ENCODE data around the gene SMIM11.
"Not testable (repeated sequence)": the region's sequence is repeated elsewhere in the genome, so short reads cannot be mapped to it uniquely, and the experiment has no call there.

SMIM11 gene

GRCh38 chr21:34357889-34358288 is 17.4 kb upstream of the SMIM11 start:
- DNase-seq = no peak

GRCh38 chr21:34358866-34359265 is 16.4 kb upstream of the SMIM11 start:
- DNase-seq = no peak

GRCh38 chr21:34360488-34361241 is 14.6 kb upstream of the SMIM11 start:
- no peak for DNase-seq

GRCh38 chr21:34362136-34362444 is 13.2 kb upstream of the SMIM11 start:
- no peak for DNase-seq

- DNase-seq = no peak
Observed at GRCh38 chr21:34362670-34363069, 12.6 kb upstream of the SMIM11 start.

GRCh38 chr21:34363733-34364132 is 11.6 kb upstream of the SMIM11 start, which contains the start of gene KCNE2:
Gene KCNE2 (plus strand): TSS chr21:34364006. CDS start chr21:34370479, 6,473 bp downstream.
- no peak for DNase-seq

- no peak for DNase-seq
Observed at GRCh38 chr21:34364921-34365320, 10.4 kb upstream of the SMIM11 start.

- no peak for DNase-seq
Observed at GRCh38 chr21:34365809-34366208, 9.5 kb upstream of the SMIM11 start.

- no peak for DNase-seq
Observed at GRCh38 chr21:34367320-34367935, 7.9 kb upstream of the SMIM11 start.

- DNase-seq = no peak
Observed at GRCh38 chr21:34369741-34370140, 5.6 kb upstream of the SMIM11 start.

GRCh38 chr21:34372321-34372720 is 3.0 kb upstream of the SMIM11 start:
- DNase-seq = no peak

GRCh38 chr21:34374462-34374861 is 845 bp upstream of the SMIM11 start:
- DNase-seq = not testable (repeated sequence)

- not testable (repeated sequence) for DNase-seq
Observed at GRCh38 chr21:34375619-34375972, 289 bp downstream of the SMIM11 start.

GRCh38 chr21:34383138-34383537 is 7.8 kb downstream of the SMIM11 start:
- not testable (repeated sequence) for DNase-seq

GRCh38 chr21:34383724-34384415 is 8.6 kb downstream of the SMIM11 start:
- DNase-seq = not testable (repeated sequence)

- not testable (repeated sequence) for DNase-seq
Observed at GRCh38 chr21:34400522-34400921, 25.2 kb downstream of the SMIM11 start.

- DNase-seq = not testable (repeated sequence)
Observed at GRCh38 chr21:34404742-34405141, 29.4 kb downstream of the SMIM11 start.

GRCh38 chr21:34405686-34406085 is 30.4 kb downstream of the SMIM11 start:
- not testable (repeated sequence) for DNase-seq

- not testable (repeated sequence) for DNase-seq
Observed at GRCh38 chr21:34406102-34406501, 30.8 kb downstream of the SMIM11 start.

- DNase-seq = not testable (repeated sequence)
Observed at GRCh38 chr21:34406676-34407075, 31.4 kb downstream of the SMIM11 start.

GRCh38 chr21:34407294-34407693 is 32.0 kb downstream of the SMIM11 start:
- DNase-seq = not testable (repeated sequence)

- not testable (repeated sequence) for DNase-seq
Observed at GRCh38 chr21:34417448-34418077, 42.3 kb downstream of the SMIM11 start.

GRCh38 chr21:34423805-34424204 is 48.5 kb downstream of the SMIM11 start, which contains the start of gene SMIM34:
Gene SMIM34 (minus strand): TSS chr21:34423951. CDS start chr21:34423839, 112 bp downstream.
- DNase-seq = not testable (repeated sequence)

All from NCI-H510A (cell line).